Brain microvascular endothelial cell (primary cell): Measurements from ENCODE around the gene RECQL.

Experiments used
- DNase-seq: peaks from one replicate; pipeline ENCODE4 v3.0.0-alpha.2; 2020
- H3K27ac ChIP-seq: fragments of 250-450 bp; sonication (Bioruptor Pico); 2 replicates; pipeline ENCODE4 v1.5.1; 2020; ENCODE audit warnings: mild to moderate bottlenecking, moderate library complexity
- H3K27me3 ChIP-seq: fragments of 250-450 bp; sonication (Bioruptor Pico); replicated peaks from 2 replicates; pipeline ENCODE4 v1.5.1; 2020; ENCODE audit warnings: mild to moderate bottlenecking
- H3K36me3 ChIP-seq: fragments of 250-450 bp; sonication (Bioruptor Pico); replicated peaks from 2 replicates; pipeline ENCODE4 v1.5.1; 2020; ENCODE audit warnings: mild to moderate bottlenecking
- H3K4me3 ChIP-seq: 2 replicates; pipeline ENCODE4 v1.5.1; 2011; ENCODE audit warnings: low read depth, mild to moderate bottlenecking, control low read depth, low read length, moderate library complexity
- CTCF ChIP-seq: IDR thresholded peaks from 2 replicates; pipeline ENCODE4 v1.5.1; 2011; ENCODE audit warnings: low read depth, mild to moderate bottlenecking, moderate library complexity, low read length, control low read depth, inconsistent platforms; ENCODE audit errors: missing control alignments
- in situ Hi-C: cut with HindIII; loops from 2 replicates; pipeline ENCODE4 v1.10.0; 2017; ENCODE audit warnings: low sequenced_read_pairs, low pct_ligation_motif_present

The RECQL gene

GRCh38 chr12:21501258-21502163 is at the start of gene RECQL, which contains the start of gene GOLT1B:
TSS of gene RECQL (minus strand) at chr12:21501635. CDS start at chr12:21499570, 2,065 bp downstream.
TSS of gene GOLT1B (plus strand) at chr12:21501789. CDS start at chr12:21501924, 135 bp downstream.
- in situ Hi-C loops = no loop called here
- Histone ChIP-seq H3K27ac (peak within 1 kb of the TSS; percentile 100), H3K36me3 (peaks cover 29% of the 10 kb centered on the region), H3K4me3 (peak within 1 kb of the TSS; percentile 98), H3K27me3 (no peaks in the 10 kb centered on the region)
- no peak for TF ChIP-seq CTCF
- DNase-seq = peak; percentile 98

GRCh38 chr12:21547437-21547836 is 46.0 kb upstream of the RECQL start:
- Histone ChIP-seq H3K27ac (no peak overlapping the region), H3K4me3 (no peak overlapping the region), H3K27me3 (no peaks in the 10 kb centered on the region), H3K36me3 (no peaks in the 10 kb centered on the region)
- DNase-seq = no peak
- no peak for TF ChIP-seq CTCF
- in situ Hi-C loops = no loop called here

- TF ChIP-seq CTCF = no peak
- Histone ChIP-seq H3K36me3 (no peaks in the 10 kb centered on the region), H3K27me3 (no peaks in the 10 kb centered on the region), H3K27ac (no peak overlapping the region), H3K4me3 (no peak overlapping the region)
- in situ Hi-C loops = no loop called here
- DNase-seq = no peak
These were observed 45.3 kb upstream of the RECQL start for GRCh38 chr12:21546716-21547115.

GRCh38 chr12:21545557-21545956 is 44.1 kb upstream of the RECQL start:
- no peak overlapping the region for H3K27ac ChIP-seq
- in situ Hi-C loops = no loop called here
- no peaks in the 10 kb centered on the region for H3K36me3 ChIP-seq
- DNase-seq = no peak
- no peak for TF ChIP-seq CTCF
- no peaks in the 10 kb centered on the region for H3K27me3 ChIP-seq
- H3K4me3 ChIP-seq = no peak overlapping the region

- DNase-seq = no peak
- no peaks in the 10 kb centered on the region for H3K27me3 ChIP-seq
- H3K27ac ChIP-seq = no peak overlapping the region
- in situ Hi-C loops = no loop called here
- no peaks in the 10 kb centered on the region for H3K36me3 ChIP-seq
- TF ChIP-seq CTCF = no peak
- no peak overlapping the region for H3K4me3 ChIP-seq
These were observed 41.7 kb upstream of the RECQL start for GRCh38 chr12:21543151-21543550.
